ENCODE measurements around the gene NXT1. TPM values are rescaled to one million over a fixed set of nuclear protein-coding genes. Genes with fewer than 3 reads are reported as not detected.

NXT1 gene
- total RNA-seq, 1 experiment from 2014 or later, result 40.1 TPM

GRCh38 chr20:23326774-23327173 is 23.8 kb upstream of the NXT1 start:
- H3K4me1 Mint-ChIP-seq (ENCODE audit: insufficient read depth, unreplicated experiment), result no peaks in the 10 kb centered on the region
- peaks cover 10% of the 10 kb centered on the region for H3K36me3 Mint-ChIP-seq (ENCODE audit: insufficient read depth, unreplicated experiment)
- H3K9me3 Mint-ChIP-seq (ENCODE audit: unreplicated experiment), result peaks cover 6% of the 10 kb centered on the region
- intact Hi-C loops (cut with micrococcal nuclease), result no loop called here
- POLR2A ChIA-PET, result interaction anchor here (0.6 to 0.9 kb wide), 3 partner anchors 8 to 551 kb away, joined by 3 to 5 read pairs (median 3); partner anchors contain the start of gene NXT1
- no peak for DNase-seq (ENCODE audit: unreplicated experiment)
- CTCF ChIA-PET, result interaction anchor here (0.8 kb wide), 1 partner anchor 14 kb away, joined by 5 read pairs; no protein-coding TSS in a partner anchor
- no peak overlapping the region for H3K4me3 Mint-ChIP-seq (ENCODE audit: unreplicated experiment)
- TF ChIP-seq, protein P1, sequence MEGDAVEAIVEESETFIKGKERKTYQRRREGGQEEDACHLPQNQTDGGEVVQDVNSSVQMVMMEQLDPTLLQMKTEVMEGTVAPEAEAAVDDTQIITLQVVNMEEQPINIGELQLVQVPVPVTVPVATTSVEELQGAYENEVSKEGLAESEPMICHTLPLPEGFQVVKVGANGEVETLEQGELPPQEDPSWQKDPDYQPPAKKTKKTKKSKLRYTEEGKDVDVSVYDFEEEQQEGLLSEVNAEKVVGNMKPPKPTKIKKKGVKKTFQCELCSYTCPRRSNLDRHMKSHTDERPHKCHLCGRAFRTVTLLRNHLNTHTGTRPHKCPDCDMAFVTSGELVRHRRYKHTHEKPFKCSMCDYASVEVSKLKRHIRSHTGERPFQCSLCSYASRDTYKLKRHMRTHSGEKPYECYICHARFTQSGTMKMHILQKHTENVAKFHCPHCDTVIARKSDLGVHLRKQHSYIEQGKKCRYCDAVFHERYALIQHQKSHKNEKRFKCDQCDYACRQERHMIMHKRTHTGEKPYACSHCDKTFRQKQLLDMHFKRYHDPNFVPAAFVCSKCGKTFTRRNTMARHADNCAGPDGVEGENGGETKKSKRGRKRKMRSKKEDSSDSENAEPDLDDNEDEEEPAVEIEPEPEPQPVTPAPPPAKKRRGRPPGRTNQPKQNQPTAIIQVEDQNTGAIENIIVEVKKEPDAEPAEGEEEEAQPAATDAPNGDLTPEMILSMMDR (IDR thresholded peaks at IDR 0.05; ENCODE audit: unreplicated experiment), result no peak
- H3K27ac Mint-ChIP-seq (ENCODE audit: low read depth, unreplicated experiment), result no peak overlapping the region
- BruUV-seq (replicated peaks), result no TSS peak
- no peaks in the 10 kb centered on the region for H3K27me3 Mint-ChIP-seq (ENCODE audit: insufficient read depth, unreplicated experiment)

GRCh38 chr20:23327617-23328333 is 22.8 kb upstream of the NXT1 start:
- no peak for DNase-seq (ENCODE audit: unreplicated experiment)
- Mint-ChIP-seq H3K27me3 (ENCODE audit: insufficient read depth, unreplicated experiment) (no peaks in the 10 kb centered on the region), H3K9me3 (ENCODE audit: unreplicated experiment) (peaks cover 6% of the 10 kb centered on the region), H3K27ac (ENCODE audit: low read depth, unreplicated experiment) (no peak overlapping the region), H3K4me1 (ENCODE audit: insufficient read depth, unreplicated experiment) (no peaks in the 10 kb centered on the region), H3K4me3 (ENCODE audit: unreplicated experiment) (no peak overlapping the region), H3K36me3 (ENCODE audit: insufficient read depth, unreplicated experiment) (peaks cover 5% of the 10 kb centered on the region)
- intact Hi-C loops (cut with micrococcal nuclease), result no loop called here
- CTCF ChIA-PET, result no interaction called here
- TF ChIP-seq, protein P1 (IDR thresholded peaks at IDR 0.05; ENCODE audit: unreplicated experiment), result no peak
- no TSS peak for BruUV-seq (replicated peaks)
- POLR2A ChIA-PET, result interaction anchor here (0.6 to 0.8 kb wide), 2 partner anchors 9 to 552 kb away, joined by 3 read pairs; no protein-coding TSS in a partner anchor

DNA sequence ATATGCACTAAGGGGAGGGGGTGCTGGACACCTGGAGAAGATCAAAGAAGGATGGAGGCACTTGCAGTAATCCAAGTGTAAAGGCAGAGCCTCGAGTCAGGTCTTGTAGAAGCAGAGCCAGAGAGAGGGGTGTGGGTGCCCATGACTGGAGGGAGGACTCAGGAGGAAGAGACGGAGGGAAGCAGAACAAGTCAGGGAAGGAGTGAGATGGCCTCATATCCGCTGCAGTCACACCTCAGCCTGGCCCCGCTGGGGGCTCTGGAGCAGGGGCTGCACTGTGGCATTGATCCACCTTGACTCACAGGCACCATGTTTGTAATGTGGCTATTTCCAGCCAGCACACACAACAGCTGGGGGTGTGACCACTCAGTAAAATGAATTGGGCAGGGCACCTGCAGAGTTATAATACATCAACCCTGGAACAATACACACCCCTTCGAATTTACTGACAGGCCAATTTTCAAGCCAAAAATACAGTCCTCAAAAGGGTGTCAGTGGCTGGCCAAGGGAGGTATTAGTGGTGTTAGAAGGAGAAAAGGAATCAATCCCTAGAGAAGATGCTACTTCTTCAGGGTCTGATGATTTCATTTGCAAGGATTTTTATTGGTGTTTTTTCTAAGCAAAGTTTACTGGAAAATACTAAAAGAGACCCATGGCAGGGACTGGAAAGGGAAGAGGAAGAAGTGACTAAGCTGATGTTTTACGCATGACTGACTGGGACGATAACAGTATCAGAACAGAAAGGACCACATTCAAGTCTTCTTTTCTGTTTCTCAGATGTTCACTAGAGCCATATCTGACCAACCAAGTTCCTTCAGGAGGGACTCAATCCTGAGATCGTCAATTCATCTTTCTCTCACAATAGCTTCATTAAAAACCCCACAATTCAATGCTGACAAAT is 18.9 kb upstream of the NXT1 start:
- Mint-ChIP-seq H3K27ac (ENCODE audit: low read depth, unreplicated experiment) (no peak overlapping the region), H3K4me3 (ENCODE audit: unreplicated experiment) (no peak overlapping the region), H3K36me3 (ENCODE audit: insufficient read depth, unreplicated experiment) (peaks cover 5% of the 10 kb centered on the region), H3K9me3 (ENCODE audit: unreplicated experiment) (peaks cover 6% of the 10 kb centered on the region), H3K4me1 (ENCODE audit: insufficient read depth, unreplicated experiment) (no peaks in the 10 kb centered on the region), H3K27me3 (ENCODE audit: insufficient read depth, unreplicated experiment) (no peaks in the 10 kb centered on the region)
- DNase-seq (ENCODE audit: unreplicated experiment), result no peak
- ChIA-PET POLR2A (interaction anchor here (1.4 to 2.1 kb wide), 3 partner anchors 9 to 19 kb away, joined by 3 to 8 read pairs (median 4); partner anchors contain the start of gene NXT1), CTCF (interaction anchor here (0.6 to 1.9 kb wide), 3 partner anchors 37 to 640 kb away, joined by 3 to 8 read pairs (median 5); no protein-coding TSS in a partner anchor)
- no TSS peak for BruUV-seq (replicated peaks)
- intact Hi-C loops (cut with micrococcal nuclease), result no loop called here
- TF ChIP-seq, protein P1 (IDR thresholded peaks at IDR 0.05; ENCODE audit: unreplicated experiment), result no peak

DNA sequence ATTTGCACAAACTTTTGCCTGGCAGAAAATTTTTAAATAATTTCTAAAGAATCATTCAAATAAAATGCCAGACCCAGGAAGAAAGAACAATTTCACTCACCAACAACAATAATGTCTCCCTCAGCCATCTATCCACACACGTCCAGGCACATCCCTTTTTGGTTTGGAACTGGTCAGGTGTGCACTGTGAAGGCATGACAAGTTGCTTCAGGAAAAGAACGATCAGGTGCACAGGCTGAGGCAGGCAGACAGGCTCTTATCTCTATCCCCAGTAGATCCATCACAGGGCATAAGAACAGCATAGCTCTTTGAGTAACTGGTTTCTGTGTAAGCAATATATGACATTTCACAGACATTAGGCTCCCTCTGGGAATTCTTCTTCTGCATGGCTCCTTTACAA is 18.1 kb upstream of the NXT1 start:
- POLR2A ChIA-PET, result interaction anchor here (1.4 to 1.8 kb wide), 2 partner anchors 8 to 18 kb away, joined by 3 to 8 read pairs; partner anchors contain the start of gene NXT1
- Mint-ChIP-seq H3K36me3 (ENCODE audit: insufficient read depth, unreplicated experiment) (peaks cover 5% of the 10 kb centered on the region), H3K4me1 (ENCODE audit: insufficient read depth, unreplicated experiment) (no peaks in the 10 kb centered on the region), H3K27ac (ENCODE audit: low read depth, unreplicated experiment) (no peak overlapping the region), H3K9me3 (ENCODE audit: unreplicated experiment) (peaks cover 6% of the 10 kb centered on the region), H3K4me3 (ENCODE audit: unreplicated experiment) (no peak overlapping the region), H3K27me3 (ENCODE audit: insufficient read depth, unreplicated experiment) (no peaks in the 10 kb centered on the region)
- DNase-seq (ENCODE audit: unreplicated experiment), result no peak
- BruUV-seq (replicated peaks), result no TSS peak
- intact Hi-C loops (cut with micrococcal nuclease), result no loop called here
- TF ChIP-seq, protein P1 (IDR thresholded peaks at IDR 0.05; ENCODE audit: unreplicated experiment), result no peak
- CTCF ChIA-PET, result interaction anchor here (0.6 to 1.9 kb wide), 6 partner anchors 12 to 1690 kb away, joined by 3 to 8 read pairs (median 4); no protein-coding TSS in a partner anchor
